HTERT RPE-1 (cell line): ENCODE measurements around the gene TTLL5.

ENCODE experiments used
- in situ Hi-C: fragments of 300-500 bp; cut with MboI; formaldehyde crosslinking; loops from 4 replicates; pipeline ENCODE4 v1.14.3; 2020; ENCODE audit warnings: low sequenced_read_pairs

The TTLL5 gene

DNA sequence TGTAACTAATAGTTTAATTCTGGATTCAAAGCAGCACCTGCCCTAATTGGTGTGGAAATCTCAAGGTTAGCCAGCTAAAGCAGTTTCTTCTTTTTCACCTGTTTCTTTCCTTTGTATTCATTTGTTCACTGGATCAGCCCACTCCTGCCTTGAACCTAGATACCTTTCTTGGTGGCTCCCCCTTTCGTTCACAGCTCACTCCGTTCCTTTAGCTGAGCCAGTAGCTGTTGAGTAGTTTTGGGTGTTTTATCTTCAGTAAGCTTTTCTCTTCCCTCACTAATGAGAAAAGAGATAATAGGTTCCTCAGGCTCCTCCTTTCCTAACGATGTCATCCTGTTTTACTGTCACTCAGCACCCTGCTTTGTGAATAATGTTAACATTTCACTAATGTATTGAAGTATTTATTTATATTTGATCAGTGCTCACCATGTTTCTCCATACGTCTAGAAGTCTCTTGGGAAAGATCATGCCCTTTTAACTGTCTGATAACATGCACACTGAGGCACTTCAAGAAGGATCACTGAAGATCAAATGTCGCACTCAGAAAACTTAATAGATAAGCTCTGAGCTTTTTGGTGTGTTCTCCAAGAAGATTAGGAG is 199.6 kb downstream of the TTLL5 start:
- in situ Hi-C loops = no loop called here

DNA sequence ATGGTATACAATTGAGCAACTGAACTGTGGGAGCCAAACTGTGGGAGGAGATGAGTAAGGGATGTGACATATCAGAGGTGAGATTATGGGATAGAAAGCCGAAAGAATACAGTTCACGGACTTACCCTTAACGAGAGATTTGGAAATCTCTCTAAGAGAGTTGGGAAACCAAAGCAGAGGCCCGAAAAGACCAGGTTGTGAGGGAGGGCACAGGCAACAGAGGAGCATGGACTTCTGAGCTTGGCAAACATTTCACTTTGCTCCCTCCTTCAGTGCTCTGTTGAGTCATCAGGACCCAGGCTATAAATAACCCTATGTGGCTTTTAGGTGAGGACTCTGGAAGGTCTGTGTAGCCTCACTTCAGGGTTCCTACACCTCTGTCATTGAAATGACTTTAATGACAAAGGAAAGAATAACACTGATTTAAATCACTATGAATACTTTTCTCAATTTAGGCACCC is 200.1 kb downstream of the TTLL5 start:
- in situ Hi-C loops = no loop called here

DNA sequence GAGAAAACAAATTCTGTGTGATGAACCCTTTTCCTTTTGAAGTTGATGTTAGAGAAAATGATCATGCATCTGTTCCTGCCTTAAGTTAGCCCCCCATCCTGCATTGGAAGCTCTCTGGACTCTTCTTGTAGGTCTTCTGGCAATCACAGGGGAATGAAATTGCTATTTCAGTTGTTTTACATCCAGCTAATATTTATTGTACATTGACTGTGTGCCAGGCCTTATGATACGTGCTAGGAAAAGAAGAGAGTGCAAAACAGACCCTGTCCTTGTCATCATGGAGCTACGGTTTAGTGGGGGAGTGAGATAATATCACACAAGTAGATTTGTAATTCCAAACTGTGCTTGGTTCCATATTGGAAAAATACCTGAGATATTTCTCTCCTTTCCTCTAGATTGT is 202.2 kb downstream of the TTLL5 start:
- in situ Hi-C loops = no loop called here

DNA sequence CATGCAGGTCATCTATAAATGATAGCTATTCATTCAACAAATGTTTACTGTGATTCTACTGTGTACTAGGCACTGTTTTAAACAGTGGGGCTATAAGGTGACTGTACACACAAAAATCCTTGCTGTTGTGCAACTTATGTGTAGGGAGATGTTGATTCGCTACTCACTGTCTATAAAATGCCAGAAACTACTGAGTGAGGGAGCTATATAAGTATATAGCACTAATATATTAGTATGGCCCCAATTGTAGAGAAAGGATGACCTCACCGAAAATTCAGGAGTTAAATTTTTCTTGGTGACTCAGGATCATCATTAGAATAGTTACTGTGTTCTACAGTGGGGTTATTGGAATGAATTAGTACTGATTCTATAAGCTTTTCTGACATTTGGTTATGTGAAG is 203.3 kb downstream of the TTLL5 start:
- in situ Hi-C loops = no loop called here

DNA sequence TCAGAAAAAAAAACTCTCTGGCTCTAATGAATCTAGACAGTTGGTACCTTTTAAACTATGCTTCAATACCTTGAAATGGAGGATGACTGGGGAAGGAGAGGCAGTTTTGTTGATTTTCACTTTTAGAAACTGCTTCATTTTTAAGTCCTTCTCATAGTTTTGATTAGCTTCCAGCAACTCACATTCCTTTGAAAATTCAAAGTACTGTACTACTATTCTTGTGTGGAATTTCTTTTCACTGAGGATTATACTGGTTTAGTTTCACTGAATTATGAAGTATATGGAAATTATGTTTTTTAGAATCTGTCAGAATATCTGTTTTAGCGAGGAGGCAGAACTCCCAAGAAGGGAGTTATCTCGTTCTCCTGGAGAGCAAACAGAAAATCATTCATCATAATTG is 204.5 kb downstream of the TTLL5 start:
- in situ Hi-C loops = no loop called here

DNA sequence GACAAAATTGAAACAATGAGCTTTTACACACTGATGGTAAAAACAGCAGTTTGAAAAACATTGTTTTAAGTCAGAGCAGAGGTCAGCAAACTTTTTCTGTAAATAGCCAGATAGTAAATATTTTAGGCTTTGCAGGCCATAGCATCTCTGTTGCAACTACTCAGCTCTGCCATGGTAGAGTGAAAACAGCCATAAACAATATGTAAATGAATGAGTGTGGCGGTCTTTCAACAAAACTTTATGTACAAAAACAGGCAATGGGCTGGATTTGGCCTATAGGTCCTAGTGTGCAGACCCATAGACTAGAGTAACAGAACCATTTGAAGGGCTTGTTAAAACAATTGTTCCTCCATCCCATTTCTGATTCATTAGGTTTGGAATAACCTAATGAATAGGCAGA is 205.9 kb downstream of the TTLL5 start:
- in situ Hi-C loops = no loop called here

DNA sequence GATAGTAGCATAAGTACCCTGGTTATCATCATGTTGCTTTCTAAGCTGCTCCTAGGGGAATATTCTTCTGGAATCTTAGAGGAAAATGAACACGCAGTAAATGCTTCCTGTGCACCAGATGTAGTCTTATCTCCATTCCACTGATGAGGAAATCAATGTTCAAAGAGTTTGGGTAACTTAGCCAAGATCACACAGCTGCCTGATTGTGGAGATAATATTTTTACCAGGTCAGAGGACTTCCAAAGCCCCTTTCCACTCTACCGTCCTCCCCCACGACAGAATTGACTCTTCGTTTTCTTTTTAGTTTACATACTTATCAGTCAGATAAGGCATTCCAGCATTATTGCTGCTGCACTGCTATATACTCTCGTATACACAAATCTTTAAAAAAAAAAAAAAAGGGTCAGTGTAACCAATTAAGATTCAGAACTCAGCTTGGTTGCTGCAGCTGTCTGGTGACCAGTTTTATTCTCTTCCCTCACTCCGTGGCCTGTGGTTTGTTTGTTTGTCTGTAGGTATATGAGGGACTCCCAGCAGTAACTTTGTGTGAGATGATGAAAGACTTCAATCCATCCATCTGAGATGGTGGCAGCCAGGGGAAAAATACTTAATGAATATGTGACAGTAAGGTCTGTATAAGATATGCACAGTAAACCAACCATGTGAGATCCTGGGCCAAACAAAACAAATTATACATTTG is 210.3 kb downstream of the TTLL5 start:
- in situ Hi-C loops = no loop called here

DNA sequence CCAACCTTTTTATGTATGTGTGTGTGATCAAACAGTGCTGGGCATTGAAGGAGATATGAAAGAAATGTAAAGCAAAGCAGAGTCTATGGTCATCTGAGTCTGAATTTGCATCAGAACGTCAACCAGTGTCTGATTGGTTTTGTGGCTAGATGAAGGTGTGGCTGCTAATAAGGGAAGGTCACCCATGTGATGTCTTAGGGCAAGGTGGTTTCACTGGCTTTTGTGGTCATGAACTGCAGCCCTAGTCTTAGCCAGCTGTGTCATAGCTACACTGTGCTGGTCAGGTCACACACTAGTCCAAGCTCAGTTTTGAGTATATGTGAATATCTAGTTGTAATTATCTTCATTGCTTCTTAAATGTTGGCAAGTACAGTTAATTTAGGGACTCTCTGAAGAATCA is 214.9 kb downstream of the TTLL5 start:
- in situ Hi-C loops = no loop called here

DNA sequence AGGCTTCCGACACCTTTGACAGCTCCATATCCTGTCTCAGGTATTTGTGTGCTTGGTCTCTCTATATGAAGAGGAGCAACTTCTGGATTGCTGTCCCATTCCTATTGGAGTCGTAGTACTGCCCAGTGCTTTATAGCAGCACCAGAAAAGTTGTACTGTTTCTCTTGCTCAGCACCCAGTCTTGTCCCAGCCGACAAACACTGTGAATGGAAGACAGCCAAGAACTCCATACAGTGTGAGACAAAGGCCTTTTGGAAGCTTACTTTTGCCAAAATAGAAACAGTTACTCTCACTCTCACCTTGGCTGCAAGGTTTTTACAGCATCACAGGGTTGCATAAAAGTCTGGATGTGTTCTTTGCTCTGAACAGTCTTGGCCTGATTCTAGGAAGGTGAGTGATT is 215.5 kb downstream of the TTLL5 start:
- in situ Hi-C loops = no loop called here

DNA sequence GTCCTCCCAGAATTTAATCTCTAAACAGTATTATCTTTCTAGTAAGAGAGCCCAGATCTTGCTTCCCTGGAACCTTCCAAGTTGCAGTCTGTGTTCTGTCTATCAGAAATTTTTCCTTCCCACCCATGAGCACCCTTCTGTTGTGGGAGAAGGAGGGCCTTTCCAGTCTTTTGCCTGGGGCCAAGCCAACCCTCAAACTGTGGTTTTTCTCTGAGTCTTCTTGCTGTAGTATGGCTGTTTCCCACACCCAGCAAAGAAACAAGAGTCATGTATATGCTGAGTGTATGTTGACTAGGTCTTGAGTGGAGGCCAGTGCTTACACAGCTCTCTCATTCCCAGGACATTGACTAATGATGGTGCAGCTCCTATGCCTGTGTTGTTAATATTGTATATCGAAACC is 216.2 kb downstream of the TTLL5 start:
- in situ Hi-C loops = no loop called here

DNA sequence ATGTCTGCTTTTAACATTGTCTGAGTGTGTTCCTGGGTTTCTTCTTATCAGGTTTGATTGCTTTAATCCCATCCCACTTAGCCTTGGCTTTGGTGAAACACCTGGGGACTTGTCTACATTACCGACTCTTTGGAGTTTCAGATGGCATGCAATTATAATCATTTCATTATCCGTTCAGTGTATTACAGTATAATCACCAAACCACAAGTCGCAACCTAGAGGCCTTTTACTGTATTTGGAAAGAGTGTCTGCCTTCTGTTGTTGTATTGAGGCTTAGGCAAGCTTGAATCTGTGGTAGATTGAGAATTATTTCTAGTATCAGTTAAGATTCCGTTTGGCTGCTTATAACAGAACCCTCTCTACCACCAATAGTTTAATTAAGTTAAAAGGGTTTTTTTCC is 216.8 kb downstream of the TTLL5 start:
- in situ Hi-C loops = no loop called here

DNA sequence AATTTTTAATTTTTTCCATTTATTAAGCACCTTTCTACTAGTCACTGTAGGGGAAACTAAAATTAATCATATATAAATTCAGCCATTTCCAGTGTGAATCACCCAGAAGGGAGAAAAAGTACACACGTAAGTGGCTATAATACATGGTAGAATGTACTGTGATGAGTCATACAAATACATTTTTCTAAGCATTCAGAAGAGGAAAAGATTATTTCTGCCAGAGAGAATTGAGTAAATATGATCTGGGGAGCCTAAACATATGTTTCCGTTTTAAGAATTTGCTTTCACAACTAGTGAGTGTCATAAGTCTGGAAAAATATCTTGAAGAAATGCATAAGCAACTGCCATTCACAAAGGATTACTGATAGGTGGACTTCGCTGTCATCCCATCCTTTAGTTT is 218.0 kb downstream of the TTLL5 start:
- in situ Hi-C loops = no loop called here

DNA sequence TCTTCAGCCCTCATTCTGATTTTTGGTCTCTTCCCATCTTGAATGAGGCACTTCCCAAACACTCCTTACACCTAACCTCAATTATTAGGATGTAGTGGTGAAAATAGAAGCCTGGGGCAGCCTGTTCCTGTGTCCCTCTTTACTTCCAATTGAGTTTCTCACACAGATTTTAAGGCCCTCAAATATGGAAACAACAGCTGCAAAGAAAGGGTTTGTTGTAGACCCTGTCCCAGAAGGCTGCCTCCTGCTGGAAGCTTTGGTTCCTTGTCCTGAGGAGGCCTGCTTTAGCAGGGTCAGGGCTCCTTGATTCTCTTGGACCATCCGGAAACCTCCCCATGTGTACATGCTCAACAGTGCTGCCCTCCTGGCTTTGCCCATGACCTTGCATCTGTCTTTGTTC is 219.5 kb downstream of the TTLL5 start:
- in situ Hi-C loops = no loop called here

DNA sequence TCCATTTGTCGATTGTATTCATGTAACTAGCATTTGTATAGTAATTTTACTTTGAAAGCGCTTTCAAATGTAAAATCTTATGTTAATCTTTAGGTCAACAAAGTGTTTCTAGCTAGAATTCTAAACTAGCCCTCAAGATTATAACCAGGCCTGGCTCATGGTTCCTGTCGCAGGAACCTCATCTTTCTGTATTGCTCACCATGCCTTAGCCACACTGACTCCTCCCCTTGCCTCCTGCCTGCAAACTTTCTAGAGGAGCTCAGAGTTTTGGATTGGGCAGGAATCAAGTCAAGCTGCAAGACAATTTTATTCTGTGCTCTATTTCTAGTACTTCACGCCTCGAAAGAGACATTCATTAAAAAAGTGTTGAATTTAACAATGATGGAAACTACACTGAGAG is 220.9 kb downstream of the TTLL5 start:
- in situ Hi-C loops = no loop called here

DNA sequence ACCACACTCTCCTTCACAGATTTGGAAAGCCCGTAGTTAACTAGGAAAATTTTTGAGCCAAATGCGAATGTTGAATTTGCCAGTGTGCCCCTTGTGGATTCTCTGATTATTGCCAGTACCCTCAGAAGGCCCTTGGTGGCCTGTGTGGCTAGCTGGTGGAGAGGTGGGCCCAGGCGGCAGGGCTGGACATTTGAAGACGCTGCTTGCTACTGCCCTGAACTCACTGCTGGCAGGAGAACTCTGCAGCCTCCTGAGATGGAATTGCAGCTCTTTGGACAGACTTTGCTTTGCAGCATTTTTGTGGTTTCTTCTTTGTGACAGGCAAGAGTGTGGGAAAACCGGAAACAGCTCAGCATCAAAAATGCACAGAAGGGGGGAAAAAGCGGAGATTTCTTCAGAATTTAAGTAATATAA is 223.2 kb downstream of the TTLL5 start:
- in situ Hi-C loops = no loop called here

DNA sequence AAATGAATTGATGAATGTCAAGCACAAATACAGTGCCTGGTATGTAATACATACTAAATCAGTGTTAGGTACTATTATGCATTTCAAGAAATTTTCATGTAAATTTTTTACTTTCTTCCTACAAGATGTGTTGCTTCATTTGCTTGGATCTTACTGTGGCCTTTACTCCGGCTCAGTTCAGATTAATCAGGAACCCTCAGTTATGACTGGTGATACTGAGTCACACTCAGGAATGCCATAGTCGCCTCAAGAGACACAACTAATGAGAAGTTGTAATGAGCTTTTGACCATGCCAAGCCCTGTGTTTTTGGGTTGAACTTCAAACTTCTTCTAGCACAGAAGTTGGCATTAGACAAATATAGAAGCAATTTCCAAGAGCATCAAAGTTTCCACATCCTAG is 224.8 kb downstream of the TTLL5 start:
- in situ Hi-C loops = no loop called here

DNA sequence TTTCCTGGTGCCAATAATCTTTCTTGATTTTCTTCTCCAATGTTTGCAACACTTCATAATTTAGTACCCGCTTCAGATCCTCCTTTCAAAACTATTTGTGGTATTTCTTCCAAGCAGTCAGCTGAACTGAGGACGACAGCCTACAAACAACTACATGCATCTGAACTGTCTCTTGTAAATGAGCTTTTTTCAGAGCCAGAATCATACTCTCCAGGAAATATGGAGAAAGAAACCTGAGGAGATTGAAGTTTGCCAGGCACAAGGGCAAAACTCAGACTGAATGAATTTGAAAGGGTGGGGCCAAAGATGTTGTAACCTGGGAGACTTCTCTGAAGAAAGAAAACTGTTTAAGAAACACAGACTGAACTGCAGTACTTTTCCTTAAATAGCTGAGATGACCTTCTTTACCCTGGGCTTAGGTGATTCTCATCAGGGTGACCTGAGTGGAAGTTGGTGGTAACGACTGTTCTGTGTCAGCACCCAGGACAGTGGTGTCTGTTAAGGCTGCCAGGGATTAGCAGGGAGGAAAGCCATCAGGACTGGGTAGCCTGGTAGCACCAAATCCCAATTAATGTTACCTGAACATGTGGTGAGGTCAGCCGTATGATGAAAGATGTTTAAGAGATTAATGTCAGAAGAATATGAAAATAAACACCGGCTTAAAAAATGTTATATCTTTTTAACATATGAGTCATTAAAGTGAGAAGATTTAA is 225.7 kb downstream of the TTLL5 start:
- in situ Hi-C loops = no loop called here

DNA sequence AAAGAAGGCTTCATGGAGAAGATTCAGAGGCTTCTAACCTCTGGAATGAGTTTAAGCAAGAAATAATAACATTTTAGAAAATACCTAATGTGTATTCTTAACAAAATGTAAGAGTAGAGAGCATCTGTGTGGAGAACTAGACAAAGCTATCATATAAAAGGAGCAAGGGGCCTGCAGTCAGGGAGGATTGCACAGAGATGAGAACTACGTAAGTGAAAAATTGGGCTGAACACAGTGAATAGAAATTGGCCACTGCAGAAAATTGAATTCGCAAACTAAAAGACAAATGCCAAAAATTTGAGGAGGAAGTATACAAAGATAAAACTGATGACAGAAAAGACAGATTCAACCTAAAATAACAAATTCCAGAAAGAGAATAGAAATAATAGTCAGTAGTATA is 227.9 kb downstream of the TTLL5 start:
- in situ Hi-C loops = no loop called here

DNA sequence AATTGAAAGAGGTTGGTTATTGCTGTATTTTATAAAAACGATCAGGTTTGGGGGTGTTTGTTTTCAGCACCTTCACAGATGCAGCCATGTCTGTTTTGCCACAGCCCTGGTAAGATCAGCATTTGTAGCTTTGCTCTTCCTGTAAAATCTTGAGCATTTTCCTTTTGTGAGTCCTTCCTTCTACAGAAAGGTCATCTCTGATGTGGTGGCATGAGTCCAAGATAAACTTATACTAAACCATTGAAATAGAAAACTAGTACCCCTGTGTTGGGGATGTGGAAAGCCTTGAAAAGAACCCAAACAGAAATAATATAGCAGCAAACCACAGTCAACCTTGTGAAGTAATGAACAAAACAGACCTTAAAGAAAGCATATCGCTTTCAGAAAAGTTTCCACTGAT is 235.3 kb downstream of the TTLL5 start:
- in situ Hi-C loops = no loop called here

DNA sequence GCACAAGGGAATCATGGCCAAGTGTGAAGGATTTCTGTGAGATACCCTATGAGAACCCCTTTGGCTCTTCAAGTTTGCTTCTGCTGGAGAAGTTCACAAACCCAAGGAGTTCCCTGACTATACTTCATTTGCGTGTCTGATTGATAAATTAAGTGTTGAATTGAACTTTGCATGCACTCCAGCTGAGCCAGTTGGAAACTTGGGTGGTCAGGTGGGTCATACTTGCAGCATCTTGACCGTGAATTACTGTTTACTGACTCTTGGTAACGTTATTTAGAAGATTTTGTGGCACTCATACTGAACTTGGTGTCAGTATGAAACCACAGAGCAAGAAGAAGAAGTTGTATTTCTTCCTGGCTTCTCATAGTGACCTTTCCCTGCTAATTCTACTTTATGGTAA is 243.3 kb downstream of the TTLL5 start:
- in situ Hi-C loops = no loop called here

DNA sequence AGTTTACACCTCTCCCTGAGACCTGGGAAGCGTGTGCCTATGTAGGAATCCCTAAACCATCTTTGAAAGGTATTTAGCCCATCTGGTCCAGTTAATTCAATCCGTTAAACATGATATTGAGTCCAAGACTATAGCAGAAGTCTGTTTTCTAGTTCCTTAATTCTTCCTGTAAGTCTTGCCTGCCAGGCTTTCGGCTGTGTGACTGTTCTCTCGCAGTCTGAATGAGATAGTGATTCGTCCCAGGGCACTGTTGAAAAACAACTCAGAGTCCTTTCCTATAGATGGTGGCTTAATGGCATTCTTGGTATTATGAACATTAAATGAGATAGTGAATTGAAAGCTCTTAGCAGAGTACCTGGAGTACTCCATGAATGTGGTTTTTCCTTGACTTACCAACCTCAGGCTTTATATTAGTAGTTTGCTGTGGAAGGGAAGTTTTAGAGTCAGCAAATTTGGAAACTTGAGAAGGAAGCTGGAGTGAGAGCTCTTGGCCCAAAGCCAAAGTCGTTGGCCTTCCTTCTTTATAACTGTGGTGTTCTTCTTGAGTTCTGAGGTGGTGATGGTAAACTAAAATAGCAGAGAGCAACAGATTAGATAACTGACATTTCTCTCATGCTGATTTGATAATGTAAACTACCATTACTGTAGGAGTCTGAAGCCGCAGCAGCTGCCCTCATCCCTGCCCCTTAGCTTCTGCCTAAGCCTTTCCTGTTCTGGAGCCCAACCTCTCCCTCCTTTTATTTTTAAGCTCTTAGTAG is 244.3 kb downstream of the TTLL5 start:
- in situ Hi-C loops = no loop called here

DNA sequence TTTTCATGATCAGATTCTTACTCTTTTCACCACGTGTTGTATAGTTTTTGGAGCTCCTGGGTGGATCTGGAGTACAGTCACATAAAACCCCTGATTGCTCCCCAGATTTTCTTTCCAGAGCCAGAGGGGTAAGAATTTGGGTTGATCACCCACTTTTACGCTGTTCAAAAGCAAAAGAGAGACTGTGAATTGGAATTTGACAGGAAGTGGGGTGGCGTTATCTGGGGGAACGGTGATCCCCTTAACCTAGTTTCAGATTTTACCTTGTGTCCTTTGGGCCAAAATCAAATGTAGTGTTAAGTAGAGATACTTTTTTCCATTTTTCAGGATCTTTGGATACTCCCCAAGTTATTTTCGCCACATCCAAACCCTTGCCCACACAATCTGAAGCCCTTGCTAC is 245.2 kb downstream of the TTLL5 start:
- in situ Hi-C loops = no loop called here
